Activated CD4-positive, alpha-beta T cell treated with anti-CD3 and anti-CD28 coated beads, Interleukin-2, amount 10 ng/mL, durations not matched to agents 24 days and 14 days (primary cell): ENCODE data around the gene CDC42EP3. TPM values are rescaled to one million over a fixed set of nuclear protein-coding genes. Genes with fewer than 3 reads are reported as not detected.

ENCODE experiments used
- DNase-seq: peaks from one replicate; pipeline ENCODE4 v3.0.0; 2022
- H3K27ac Mint-ChIP-seq: one replicate; pipeline ENCODE4 v1.8.0; 2022; ENCODE audit warnings: mild to moderate bottlenecking, mixed read lengths
- H3K27me3 Mint-ChIP-seq: one replicate; pipeline ENCODE4 v1.8.0; 2022; ENCODE audit warnings: mixed read lengths
- H3K36me3 Mint-ChIP-seq: one replicate; pipeline ENCODE4 v1.8.0; 2022; ENCODE audit warnings: low read depth, mild to moderate bottlenecking, mixed read lengths
- H3K4me1 Mint-ChIP-seq: one replicate; pipeline ENCODE4 v1.8.0; 2021; ENCODE audit warnings: mixed read lengths
- H3K4me3 Mint-ChIP-seq: one replicate; pipeline ENCODE4 v1.8.0; 2022; ENCODE audit warnings: mild to moderate bottlenecking, moderate library complexity, mixed read lengths
- H3K9me3 Mint-ChIP-seq: one replicate; pipeline ENCODE4 v1.8.0; 2021; ENCODE audit warnings: mixed read lengths
- intact Hi-C: fragments of 100-400 bp; cut with micrococcal nuclease; formaldehyde crosslinking; loops from one replicate; pipeline ENCODE4 v1.15.1; 2023
- total RNA-seq: library from RNA; stranded (reverse); gene quantifications from 2 replicates; pipeline ENCODE4 v1.2.3, GENCODE V29; 2022

CDC42EP3 gene
- total RNA-seq, 1 donor from 2014 or later, result 10.9 TPM

GRCh38 chr2:37621199-37621598 lies 50.2 kb downstream of the CDC42EP3 start:
- intact Hi-C loops, result no loop called here
- Mint-ChIP-seq H3K4me1 (peaks cover 37% of the 10 kb centered on the region), H3K36me3 (no peaks in the 10 kb centered on the region), H3K27ac (no peak overlapping the region), H3K4me3 (no peak overlapping the region), H3K9me3 (peaks cover 9% of the 10 kb centered on the region), H3K27me3 (peaks cover 5% of the 10 kb centered on the region)
- DNase-seq, result no peak

- Mint-ChIP-seq H3K4me1 (peaks cover 38% of the 10 kb centered on the region), H3K27ac (no peak overlapping the region), H3K36me3 (no peaks in the 10 kb centered on the region), H3K9me3 (peaks cover 10% of the 10 kb centered on the region), H3K4me3 (no peak overlapping the region), H3K27me3 (peaks cover 5% of the 10 kb centered on the region)
- no peak for DNase-seq
- intact Hi-C loops, result no loop called here
These were observed 51.5 kb downstream of the CDC42EP3 start for GRCh38 chr2:37619959-37620300.

DNA sequence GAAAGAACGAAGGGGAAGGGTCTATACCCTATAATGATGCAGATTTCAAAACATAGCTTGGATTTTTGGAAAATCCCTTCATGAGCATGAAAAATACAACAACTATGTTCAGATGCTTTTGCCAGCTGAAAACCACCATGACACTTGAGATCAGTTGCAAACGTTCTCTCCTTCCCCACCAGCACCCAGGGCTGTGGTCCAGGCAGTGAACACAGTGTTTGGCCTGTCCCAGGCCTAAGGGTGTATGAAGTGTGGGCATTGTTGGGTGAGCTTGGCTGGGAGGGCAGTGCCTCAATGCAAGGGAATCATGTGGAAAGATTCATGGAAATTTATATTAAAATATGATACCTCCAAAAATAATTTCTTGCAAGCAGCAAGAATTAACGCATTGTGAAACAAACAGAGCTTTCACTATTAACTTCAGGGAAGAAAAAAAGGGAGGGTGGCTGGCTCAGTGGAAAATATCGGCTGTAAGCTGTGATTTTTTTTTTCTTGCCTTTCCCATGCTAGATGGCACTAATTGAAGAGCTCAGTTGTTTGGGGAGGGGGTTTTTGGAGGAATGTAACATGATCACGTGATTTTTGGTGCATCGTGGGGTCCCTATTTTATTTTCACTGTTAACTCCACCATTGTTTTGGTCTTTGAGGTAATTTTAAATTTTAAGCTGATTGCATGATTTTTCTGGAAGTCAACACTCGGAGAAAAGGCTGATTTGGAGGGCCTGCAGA lies 52.0 kb downstream of the CDC42EP3 start:
- intact Hi-C loops, result no loop called here
- H3K4me3 Mint-ChIP-seq, result no peak overlapping the region
- H3K27me3 Mint-ChIP-seq, result peaks cover 5% of the 10 kb centered on the region
- no peaks in the 10 kb centered on the region for H3K36me3 Mint-ChIP-seq
- no peak overlapping the region for H3K27ac Mint-ChIP-seq
- H3K4me1 Mint-ChIP-seq, result peaks cover 35% of the 10 kb centered on the region
- DNase-seq, result no peak
- peaks cover 10% of the 10 kb centered on the region for H3K9me3 Mint-ChIP-seq

DNA sequence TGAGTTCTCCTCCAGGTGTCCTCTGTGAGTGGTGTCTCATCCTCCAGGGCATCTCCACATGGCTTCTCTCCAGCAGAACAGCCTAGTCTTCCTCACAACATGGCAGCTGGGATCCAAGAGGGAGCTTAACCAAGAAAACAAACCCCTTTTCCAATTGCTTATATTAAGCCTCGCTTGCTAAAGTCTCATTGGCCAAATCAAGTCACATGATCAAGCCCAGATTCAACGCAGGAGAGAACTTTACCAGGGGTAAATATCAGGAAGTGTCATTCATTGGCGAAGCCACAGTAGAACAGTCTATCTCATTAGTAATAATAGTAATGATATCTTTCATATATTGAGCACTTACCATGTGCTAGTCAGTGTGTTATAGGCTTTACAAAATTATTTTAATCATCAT lies 53.1 kb downstream of the CDC42EP3 start:
- no peaks in the 10 kb centered on the region for H3K36me3 Mint-ChIP-seq
- peaks cover 30% of the 10 kb centered on the region for H3K4me1 Mint-ChIP-seq
- peaks cover 5% of the 10 kb centered on the region for H3K27me3 Mint-ChIP-seq
- H3K9me3 Mint-ChIP-seq, result peaks cover 10% of the 10 kb centered on the region
- intact Hi-C loops, result no loop called here
- no peak overlapping the region for H3K27ac Mint-ChIP-seq
- no peak for DNase-seq
- H3K4me3 Mint-ChIP-seq, result no peak overlapping the region

GRCh38 chr2:37617119-37617892 lies 54.1 kb downstream of the CDC42EP3 start:
- no peak overlapping the region for H3K4me3 Mint-ChIP-seq
- intact Hi-C loops, result no loop called here
- peaks cover 28% of the 10 kb centered on the region for H3K4me1 Mint-ChIP-seq
- no peaks in the 10 kb centered on the region for H3K36me3 Mint-ChIP-seq
- peaks cover 5% of the 10 kb centered on the region for H3K27me3 Mint-ChIP-seq
- peaks cover 10% of the 10 kb centered on the region for H3K9me3 Mint-ChIP-seq
- H3K27ac Mint-ChIP-seq, result no peak overlapping the region
- no peak for DNase-seq

- H3K36me3 Mint-ChIP-seq, result no peaks in the 10 kb centered on the region
- H3K4me1 Mint-ChIP-seq, result peaks cover 28% of the 10 kb centered on the region
- no peak overlapping the region for H3K4me3 Mint-ChIP-seq
- H3K27me3 Mint-ChIP-seq, result peaks cover 5% of the 10 kb centered on the region
- H3K27ac Mint-ChIP-seq, result no peak overlapping the region
- DNase-seq, result no peak
- intact Hi-C loops, result no loop called here
- H3K9me3 Mint-ChIP-seq, result peaks cover 9% of the 10 kb centered on the region
These were observed 54.8 kb downstream of the CDC42EP3 start for GRCh38 chr2:37616677-37617005.

DNA sequence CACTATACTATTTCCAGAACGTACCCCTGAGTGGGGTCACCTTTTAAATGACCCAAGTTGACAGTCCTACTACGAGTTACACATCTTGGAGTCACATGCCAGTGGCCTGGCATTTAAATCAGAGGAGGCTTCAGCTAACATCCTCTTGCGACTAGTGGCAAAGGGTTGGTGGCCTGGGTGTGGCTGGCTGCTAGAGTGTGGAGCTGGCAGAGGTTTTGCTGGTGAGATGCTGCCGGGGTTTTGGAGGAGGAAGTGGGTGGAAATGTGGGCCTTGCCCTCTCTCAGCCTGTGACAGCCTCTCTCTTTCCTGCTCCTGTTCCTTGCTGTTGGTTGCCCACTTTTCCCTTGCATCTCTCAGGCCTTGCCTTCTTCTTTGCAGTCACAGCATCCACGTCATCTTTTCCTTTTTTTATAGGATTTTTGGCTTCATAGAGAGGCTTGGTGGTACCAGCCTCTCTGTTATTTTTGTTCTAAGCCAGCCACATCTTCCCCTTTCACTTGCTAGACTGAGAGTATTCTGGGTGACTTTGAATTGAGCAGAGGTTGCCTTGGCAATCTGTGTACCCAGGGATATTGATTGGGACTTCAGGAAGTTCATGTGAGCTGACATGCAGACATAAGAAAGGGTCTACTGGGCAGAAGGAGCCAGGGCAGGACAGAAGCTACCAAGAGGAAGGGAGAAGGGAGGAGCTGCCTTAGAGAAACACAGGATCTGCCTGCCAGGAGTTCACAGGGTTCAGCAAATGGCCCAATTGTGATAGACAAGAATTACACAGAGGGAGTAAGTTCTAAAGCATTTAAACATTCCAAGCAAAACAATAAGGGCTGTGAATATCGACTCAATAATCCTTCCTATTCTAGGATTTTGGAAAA lies 55.4 kb downstream of the CDC42EP3 start:
- DNase-seq, result peak; percentile 84
- intact Hi-C loops, result no loop called here
- Mint-ChIP-seq H3K27me3 (peaks cover 2% of the 10 kb centered on the region), H3K4me1 (peaks cover 28% of the 10 kb centered on the region), H3K27ac (peak overlapping the region; percentile 69), H3K9me3 (peaks cover 6% of the 10 kb centered on the region), H3K36me3 (no peaks in the 10 kb centered on the region), H3K4me3 (no peak overlapping the region)

GRCh38 chr2:37614061-37614738 lies 57.2 kb downstream of the CDC42EP3 start:
- Mint-ChIP-seq H3K27me3 (peaks cover 5% of the 10 kb centered on the region), H3K36me3 (no peaks in the 10 kb centered on the region), H3K4me1 (peaks cover 26% of the 10 kb centered on the region), H3K4me3 (no peak overlapping the region), H3K27ac (peak overlapping the region; percentile 15), H3K9me3 (peaks cover 6% of the 10 kb centered on the region)
- no peak for DNase-seq
- intact Hi-C loops, result no loop called here

GRCh38 chr2:37612382-37612781 lies 59.1 kb downstream of the CDC42EP3 start:
- Mint-ChIP-seq H3K4me1 (peaks cover 25% of the 10 kb centered on the region), H3K9me3 (peaks cover 3% of the 10 kb centered on the region), H3K36me3 (no peaks in the 10 kb centered on the region), H3K27me3 (peaks cover 5% of the 10 kb centered on the region), H3K4me3 (no peak overlapping the region), H3K27ac (no peak overlapping the region)
- intact Hi-C loops, result no loop called here
- no peak for DNase-seq

DNA sequence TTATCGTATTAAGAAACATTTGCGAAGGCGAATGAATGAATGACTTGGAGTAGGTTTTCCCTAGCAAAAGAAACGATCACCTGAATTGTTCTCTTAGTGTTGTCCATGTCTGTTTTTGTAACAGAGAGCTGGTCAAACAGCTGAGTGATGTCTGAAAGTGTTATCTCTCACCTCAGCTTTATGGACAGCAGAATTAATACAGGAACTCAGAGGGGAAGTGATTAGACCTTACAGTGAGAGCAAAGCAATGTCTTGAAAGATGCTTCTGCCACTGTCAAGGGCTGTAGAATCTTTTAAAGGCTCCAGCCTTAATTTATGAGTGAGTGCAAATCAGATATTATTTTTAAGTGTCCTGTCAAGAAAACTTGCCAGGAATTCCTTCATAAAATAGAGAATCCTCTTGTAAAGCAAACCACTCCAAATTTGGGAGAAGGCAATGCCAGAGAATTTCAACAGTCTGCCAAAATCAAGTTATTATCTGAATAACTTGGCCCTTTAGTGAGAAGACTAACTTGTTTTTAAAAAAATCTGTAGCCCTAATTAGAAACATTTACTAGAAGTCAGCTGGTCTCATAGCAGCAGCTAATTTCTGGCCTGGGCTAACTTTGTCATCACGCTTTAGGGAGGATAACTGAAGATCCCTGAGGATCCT lies 60.7 kb downstream of the CDC42EP3 start:
- peaks cover 8% of the 10 kb centered on the region for H3K27me3 Mint-ChIP-seq
- H3K9me3 Mint-ChIP-seq, result peaks cover 8% of the 10 kb centered on the region
- no peaks in the 10 kb centered on the region for H3K36me3 Mint-ChIP-seq
- no peak for DNase-seq
- intact Hi-C loops, result no loop called here
- no peak overlapping the region for H3K4me3 Mint-ChIP-seq
- H3K4me1 Mint-ChIP-seq, result peaks cover 12% of the 10 kb centered on the region
- H3K27ac Mint-ChIP-seq, result no peak overlapping the region

DNA sequence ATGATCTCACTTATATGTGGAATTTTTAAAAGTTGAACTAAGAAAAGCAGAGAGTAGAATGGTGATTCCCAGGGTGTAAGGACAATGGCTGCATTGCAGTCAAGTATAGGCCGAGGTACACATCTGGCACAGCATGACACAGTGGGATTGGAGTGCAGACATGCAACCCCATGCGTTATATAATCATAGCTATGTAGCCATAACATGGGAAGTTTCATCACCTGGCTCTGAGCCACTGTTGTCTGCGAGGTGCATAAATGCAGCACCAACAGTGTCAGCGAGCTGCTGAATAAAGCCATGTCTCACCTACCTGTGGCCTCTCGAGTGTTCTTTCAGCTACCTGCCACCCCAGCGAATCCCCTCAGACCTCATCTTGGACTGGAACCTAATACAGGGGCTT lies 61.7 kb downstream of the CDC42EP3 start:
- no peak overlapping the region for H3K4me3 Mint-ChIP-seq
- intact Hi-C loops, result no loop called here
- DNase-seq, result no peak
- H3K9me3 Mint-ChIP-seq, result peaks cover 13% of the 10 kb centered on the region
- H3K36me3 Mint-ChIP-seq, result peaks cover 2% of the 10 kb centered on the region
- peaks cover 3% of the 10 kb centered on the region for H3K4me1 Mint-ChIP-seq
- H3K27me3 Mint-ChIP-seq, result peaks cover 10% of the 10 kb centered on the region
- no peak overlapping the region for H3K27ac Mint-ChIP-seq

GRCh38 chr2:37604716-37605115 lies 66.7 kb downstream of the CDC42EP3 start:
- Mint-ChIP-seq H3K36me3 (peaks cover 6% of the 10 kb centered on the region), H3K4me3 (no peak overlapping the region), H3K4me1 (peaks cover 34% of the 10 kb centered on the region), H3K9me3 (peaks cover 26% of the 10 kb centered on the region), H3K27me3 (peaks cover 5% of the 10 kb centered on the region), H3K27ac (no peak overlapping the region)
- intact Hi-C loops, result no loop called here
- DNase-seq, result no peak

GRCh38 chr2:37602702-37603101 lies 68.7 kb downstream of the CDC42EP3 start:
- Mint-ChIP-seq H3K4me1 (peaks cover 43% of the 10 kb centered on the region), H3K27ac (no peak overlapping the region)

More at GRCh38 chr2:37602702-37603101, 68.7 kb downstream of the CDC42EP3 start:
- Mint-ChIP-seq H3K36me3 (peaks cover 16% of the 10 kb centered on the region), H3K4me3 (no peak overlapping the region), H3K9me3 (peaks cover 34% of the 10 kb centered on the region), H3K27me3 (peaks cover 10% of the 10 kb centered on the region)
- DNase-seq, result no peak
- intact Hi-C loops, result loop anchor here (2.0 kb wide), 1 partner anchor 20 kb away; no protein-coding TSS in a partner anchor
